Trophoblast cell (in vitro differentiated cells and primary cell): ENCODE data around the gene TRIP13.

ENCODE experiments used
- DNase-seq, 2 donors: peaks; one replicate each; pipeline ENCODE4 v3.0.0-alpha.2; 2016
- H2AFZ ChIP-seq: 2 replicates; pipeline ENCODE4 v1.6.1; 2013; ENCODE audit warnings: low read length, moderate library complexity, mild to moderate bottlenecking; ENCODE audit not compliant: insufficient read depth, poor library complexity
- H2AK5ac ChIP-seq: 2 replicates; pipeline ENCODE4 v1.6.1; 2013; ENCODE audit warnings: mild to moderate bottlenecking, low read length
- H2BK120ac ChIP-seq: 2 replicates; pipeline ENCODE4 v1.6.1; 2013; ENCODE audit warnings: low read length, mild to moderate bottlenecking, moderate library complexity; ENCODE audit not compliant: insufficient read depth, poor library complexity
- H2BK12ac ChIP-seq: 2 replicates; pipeline ENCODE4 v1.6.1; 2013; ENCODE audit warnings: mild to moderate bottlenecking, low read length, moderate library complexity
- H2BK5ac ChIP-seq: 2 replicates; pipeline ENCODE4 v1.6.1; 2013; ENCODE audit warnings: low read length, low read depth, moderate library complexity, mild to moderate bottlenecking; ENCODE audit not compliant: poor library complexity
- H3K14ac ChIP-seq: 2 replicates; pipeline ENCODE4 v1.6.1; 2013; ENCODE audit warnings: mild to moderate bottlenecking, low read length
- H3K18ac ChIP-seq: 2 replicates; pipeline ENCODE4 v1.6.1; 2013; ENCODE audit warnings: mild to moderate bottlenecking, low read length
- H3K23ac ChIP-seq: 2 replicates; pipeline ENCODE4 v1.6.1; 2013; ENCODE audit warnings: low read length
- H3K27ac ChIP-seq: 2 replicates; pipeline ENCODE4 v1.5.1; 2013; ENCODE audit warnings: low read depth, mild to moderate bottlenecking, inconsistent platforms, low read length, moderate library complexity
- H3K27me3 ChIP-seq: 2 replicates; pipeline ENCODE4 v1.6.1; 2013; ENCODE audit warnings: inconsistent platforms, mild to moderate bottlenecking, low read length, moderate library complexity; ENCODE audit not compliant: insufficient read depth
- H3K36me3 ChIP-seq, 2 experiments: 1 replicate in 1 of 2; 2 replicates in 1 of 2; pipeline ENCODE4 v1.6.1; 2013; ENCODE audit warnings: low read length in 2 of 2, mild to moderate bottlenecking in 2 of 2, moderate library complexity in 1 of 2; ENCODE audit not compliant: insufficient read depth in 2 of 2, control insufficient read depth in 1 of 2
- H3K4ac ChIP-seq: 2 replicates; pipeline ENCODE4 v1.6.1; 2013; ENCODE audit warnings: low read depth, mild to moderate bottlenecking, low read length, moderate library complexity
- H3K4me1 ChIP-seq, 2 experiments: 1 replicate in 1 of 2; 2 replicates in 1 of 2; pipeline ENCODE4 v1.6.1; 2013; ENCODE audit warnings: low read length in 2 of 2, mild to moderate bottlenecking in 2 of 2, moderate library complexity in 1 of 2; ENCODE audit not compliant: insufficient read depth in 2 of 2, control insufficient read depth in 1 of 2
- H3K4me2 ChIP-seq: 2 replicates; pipeline ENCODE4 v1.6.1; 2013; ENCODE audit warnings: inconsistent platforms, mild to moderate bottlenecking, low read length, moderate library complexity
- H3K4me3 ChIP-seq: 2 replicates; pipeline ENCODE4 v1.5.1; 2013; ENCODE audit warnings: mild to moderate bottlenecking, low read depth, low read length, inconsistent platforms
- H3K79me1 ChIP-seq: one replicate; pipeline ENCODE4 v1.6.1; 2013; ENCODE audit warnings: low read length
- H3K79me2 ChIP-seq: 2 replicates; pipeline ENCODE4 v1.6.1; 2013; ENCODE audit warnings: low read length, mild to moderate bottlenecking; ENCODE audit not compliant: control insufficient read depth, insufficient read depth, poor library complexity
- H3K9ac ChIP-seq: 2 replicates; pipeline ENCODE4 v1.6.1; 2013; ENCODE audit warnings: mild to moderate bottlenecking, low read length
- H3K9me3 ChIP-seq: 2 replicates; pipeline ENCODE4 v1.6.1; 2013; ENCODE audit warnings: low read depth, mild to moderate bottlenecking, control low read depth, inconsistent platforms, low read length; ENCODE audit not compliant: insufficient read depth
- H4K12ac ChIP-seq: 2 replicates; pipeline ENCODE4 v1.6.1; 2013; ENCODE audit warnings: low read depth, mild to moderate bottlenecking, low read length, moderate library complexity
- H4K8ac ChIP-seq: 2 replicates; pipeline ENCODE4 v1.6.1; 2013; ENCODE audit warnings: low read depth, mild to moderate bottlenecking, low read length, moderate library complexity
- H4K91ac ChIP-seq: one replicate; pipeline ENCODE4 v1.6.1; 2013; ENCODE audit warnings: low read depth, mild to moderate bottlenecking, low read length, moderate library complexity
- WGBS: extraction: QIAGEN DNeasy Blood & Tissue Kit; methylation state at CpG from one replicate; pipeline ENCODE4 v1.1.7; 2013; ENCODE audit warnings: missing lambda C conversion rate; ENCODE audit not compliant: insufficient read length, insufficient coverage; ENCODE audit errors: extremely low coverage; 5-methylcytosine and 5-hydroxymethylcytosine counted together

The TRIP13 gene

DNA sequence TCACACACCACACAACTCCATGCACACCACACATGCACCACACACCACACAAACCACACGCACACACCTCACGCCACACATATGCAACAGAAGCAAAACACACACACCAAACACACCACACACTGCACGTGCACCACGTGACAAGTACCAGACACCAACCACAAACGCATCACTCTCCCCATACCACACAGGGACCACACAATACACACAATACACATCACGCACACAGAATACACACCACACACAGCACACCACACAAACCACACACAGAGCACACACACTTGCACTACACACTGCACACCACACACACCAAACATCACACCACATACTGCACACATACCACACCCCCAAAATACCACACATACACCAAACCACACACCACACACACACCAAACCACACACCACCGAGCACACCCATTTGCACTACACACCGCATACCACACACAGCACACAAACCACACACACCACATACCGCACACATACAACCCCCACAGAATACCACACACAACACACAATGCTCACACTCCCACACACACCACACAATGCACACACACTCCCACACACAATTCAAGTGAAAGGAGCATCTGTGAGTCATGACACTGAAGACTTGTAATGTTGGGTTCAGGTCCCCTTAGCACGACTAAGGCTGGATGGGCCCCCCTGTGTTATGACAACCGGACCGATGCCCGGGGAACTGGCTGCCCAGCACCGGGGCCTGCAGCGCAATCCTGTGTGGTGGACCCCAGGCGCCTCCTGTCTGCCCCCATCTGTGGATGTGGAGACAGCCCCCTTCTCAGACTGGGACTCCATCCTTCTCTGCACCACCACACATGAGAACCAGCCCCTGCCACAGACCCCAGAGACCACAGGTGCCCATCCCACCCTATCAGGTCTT lies 35.9 kb upstream of the TRIP13 start:
- WGBS, result 100% methylated on average over 5 of the region's 16 CpGs
- Histone ChIP-seq H3K4me2 (no peak overlapping the region), H3K27ac (no peak overlapping the region), H3K27me3 (no peaks in the 10 kb centered on the region), H3K9me3 (peaks cover 5% of the 10 kb centered on the region), H3K9ac (no peak overlapping the region), H3K18ac (no peak overlapping the region), H2BK12ac (no peak overlapping the region), H3K23ac (peak overlapping the region; percentile 85), H2AK5ac (no peak overlapping the region), H3K4ac (no peak overlapping the region), H3K79me1 (no peaks in the 10 kb centered on the region), H4K8ac (no peak overlapping the region), H3K79me2 (no peaks in the 10 kb centered on the region), H4K12ac (no peak overlapping the region), H3K14ac (no peak overlapping the region), H3K4me1 (no peaks in the 10 kb centered on the region), H2BK120ac (no peak overlapping the region), H2BK5ac (no peak overlapping the region), H2AFZ (no peak overlapping the region), H3K4me3 (peak overlapping the region; percentile 55), H4K91ac (no peak overlapping the region), H3K36me3 (peaks cover 0 to 9% of the 10 kb centered on the region in 2 experiments)
- no peak for DNase-seq

DNA sequence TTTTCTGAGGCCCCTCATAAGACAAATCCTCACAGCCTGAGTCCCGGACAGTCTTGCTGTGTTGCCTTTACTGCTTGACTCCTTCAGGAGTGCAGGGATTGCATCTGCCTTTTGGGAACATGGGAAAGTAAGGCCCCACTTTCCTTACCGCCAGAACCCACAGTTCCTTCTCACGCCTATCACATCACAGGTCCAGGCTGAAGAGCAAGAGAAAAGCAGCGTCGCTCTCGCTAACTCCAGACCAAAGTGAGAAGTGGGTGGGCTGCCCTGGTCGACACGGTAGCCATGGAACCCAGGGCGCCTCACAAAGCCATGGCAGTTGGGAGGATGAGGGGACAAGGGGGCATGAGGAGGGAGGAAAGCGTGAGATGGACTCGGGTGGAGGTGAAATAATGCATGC lies 34.0 kb upstream of the TRIP13 start:
- Histone ChIP-seq H2BK5ac (no peak overlapping the region), H2BK12ac (no peak overlapping the region), H3K18ac (no peak overlapping the region), H2AFZ (no peak overlapping the region), H2AK5ac (no peak overlapping the region), H2BK120ac (no peak overlapping the region), H3K4me1 (no peaks in the 10 kb centered on the region), H4K91ac (no peak overlapping the region), H3K36me3 (peaks cover 18 to 26% of the 10 kb centered on the region in 2 experiments), H3K79me2 (no peaks in the 10 kb centered on the region), H3K23ac (no peak overlapping the region), H3K4me3 (no peak overlapping the region), H4K12ac (no peak overlapping the region), H3K14ac (no peak overlapping the region), H3K4me2 (no peak overlapping the region), H3K27ac (no peak overlapping the region), H3K4ac (no peak overlapping the region), H4K8ac (no peak overlapping the region), H3K9me3 (peaks cover 5% of the 10 kb centered on the region), H3K79me1 (no peaks in the 10 kb centered on the region), H3K27me3 (no peaks in the 10 kb centered on the region), H3K9ac (no peak overlapping the region)
- no peak for DNase-seq
- WGBS, result no CpG with 5 or more reads among the region's 11 CpGs

DNA sequence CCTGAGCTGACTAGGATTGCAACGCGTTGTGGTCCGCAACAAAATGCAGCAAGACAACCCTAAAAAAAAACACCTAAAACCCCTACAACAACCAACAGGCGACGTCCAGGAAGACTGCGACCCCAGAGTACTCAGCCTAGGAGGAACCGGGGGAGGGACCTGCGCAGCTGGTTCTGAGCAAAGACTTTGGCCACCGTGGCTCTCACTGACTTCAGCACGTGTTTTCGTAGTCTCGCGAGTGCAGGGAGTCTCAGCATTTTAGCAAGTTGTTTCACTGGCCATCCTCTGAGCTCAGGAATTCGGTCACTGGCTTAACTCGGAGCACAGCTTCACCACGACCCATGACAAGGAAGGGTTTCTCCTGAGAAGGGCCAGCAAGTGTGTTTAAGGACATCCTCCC lies 33.3 kb upstream of the TRIP13 start:
- H4K8ac ChIP-seq, result no peak overlapping the region
- no peak overlapping the region for H2AK5ac ChIP-seq
- no peak overlapping the region for H3K18ac ChIP-seq
- H4K12ac ChIP-seq, result no peak overlapping the region
- H3K4me3 ChIP-seq, result no peak overlapping the region
- H3K27ac ChIP-seq, result no peak overlapping the region
- no peak overlapping the region for H2AFZ ChIP-seq
- no peak overlapping the region for H3K14ac ChIP-seq
- no peak overlapping the region for H3K23ac ChIP-seq
- H3K9me3 ChIP-seq, result peaks cover 5% of the 10 kb centered on the region
- H2BK120ac ChIP-seq, result no peak overlapping the region
- no peak overlapping the region for H3K4me2 ChIP-seq
- peak in 1 of 2 donors; percentile 11 for DNase-seq
- H3K36me3 ChIP-seq, result peaks cover 24 to 33% of the 10 kb centered on the region in 2 experiments
- no peaks in the 10 kb centered on the region for H3K4me1 ChIP-seq
- no peak overlapping the region for H3K4ac ChIP-seq
- H4K91ac ChIP-seq, result no peak overlapping the region
- no peak overlapping the region for H3K9ac ChIP-seq
- no CpG with 5 or more reads among the region's 16 CpGs for WGBS
- H3K27me3 ChIP-seq, result no peaks in the 10 kb centered on the region
- H2BK5ac ChIP-seq, result no peak overlapping the region
- no peak overlapping the region for H2BK12ac ChIP-seq
- no peaks in the 10 kb centered on the region for H3K79me1 ChIP-seq
- H3K79me2 ChIP-seq, result no peaks in the 10 kb centered on the region

DNA sequence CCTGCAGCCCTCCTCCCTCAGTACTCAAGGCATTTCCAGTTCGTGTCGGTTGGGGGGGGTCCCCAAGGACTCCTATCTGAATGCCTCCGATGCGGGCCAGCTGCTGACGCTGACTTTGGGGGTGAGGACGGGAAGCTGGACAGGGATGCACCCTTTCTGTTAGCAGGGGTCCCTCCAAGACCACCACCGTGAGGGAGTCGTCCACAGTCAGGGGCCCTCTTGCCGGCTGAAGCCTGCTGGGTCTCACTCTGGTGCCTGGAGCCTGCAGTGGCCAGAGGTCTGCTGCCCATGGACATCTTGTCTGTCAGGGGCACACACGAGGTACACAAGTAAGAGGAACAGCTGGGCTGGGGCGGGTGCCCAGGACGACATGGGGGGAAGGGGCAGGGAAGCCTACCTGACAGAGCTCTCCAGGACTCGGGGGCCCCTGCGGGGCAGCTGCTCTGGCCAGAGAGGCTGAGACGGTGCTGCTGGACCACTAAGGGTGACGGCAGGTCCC lies 32.8 kb upstream of the TRIP13 start:
- Histone ChIP-seq H3K4ac (no peak overlapping the region), H4K12ac (no peak overlapping the region), H3K9me3 (peaks cover 5% of the 10 kb centered on the region), H3K27ac (no peak overlapping the region), H4K8ac (no peak overlapping the region), H3K79me1 (no peaks in the 10 kb centered on the region), H3K79me2 (no peaks in the 10 kb centered on the region), H3K4me3 (no peak overlapping the region), H3K4me2 (no peak overlapping the region), H3K23ac (no peak overlapping the region), H2BK120ac (no peak overlapping the region), H2BK12ac (no peak overlapping the region), H3K27me3 (no peaks in the 10 kb centered on the region), H3K14ac (no peak overlapping the region), H2AFZ (no peak overlapping the region), H4K91ac (no peak overlapping the region), H3K4me1 (no peaks in the 10 kb centered on the region), H2AK5ac (no peak overlapping the region), H3K18ac (no peak overlapping the region), H3K9ac (no peak overlapping the region), H3K36me3 (peaks cover 28 to 38% of the 10 kb centered on the region in 2 experiments), H2BK5ac (no peak overlapping the region)
- WGBS, result no CpG with 5 or more reads among the region's 16 CpGs
- no peak for DNase-seq
